Epithelial cell of prostate (primary cell): ENCODE measurements around the gene MYO9A.

ENCODE experiments used
- DNase-seq: peaks from one replicate; pipeline ENCODE4 v3.0.0-alpha.2; 2011; ENCODE audit warnings: low read depth, low spot score
- H3K27ac ChIP-seq: fragments of 450-650 bp; 2 replicates; pipeline ENCODE4 v1.5.1; 2017; ENCODE audit warnings: mild to moderate bottlenecking

Gene MYO9A

GRCh38 chr15:71974211-71974610 lies 143.7 kb downstream of the MYO9A start:
- peak overlapping the region; percentile 86 for H3K27ac ChIP-seq
- no peak for DNase-seq

DNA sequence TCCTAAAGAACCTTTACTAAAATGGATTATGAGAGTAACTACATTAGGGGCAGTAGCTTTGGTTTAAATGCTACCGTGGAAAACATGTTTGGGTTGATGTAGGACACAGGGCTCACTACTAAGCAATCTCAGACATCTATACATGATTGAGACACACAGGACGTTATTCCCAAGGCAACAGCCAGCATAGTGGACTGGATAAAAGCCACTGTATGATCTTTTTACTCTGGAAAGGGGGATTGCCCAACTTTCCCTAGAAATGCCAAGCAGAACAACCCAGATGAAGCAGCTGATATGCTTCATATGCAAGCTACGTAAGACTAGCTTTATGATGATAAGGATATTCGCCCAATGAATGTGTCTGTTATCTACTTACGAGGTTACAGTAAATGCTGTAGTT lies 144.6 kb downstream of the MYO9A start:
- H3K27ac ChIP-seq: no peak overlapping the region
- no peak for DNase-seq

GRCh38 chr15:71971905-71972304 lies 146.0 kb downstream of the MYO9A start:
- no peak for DNase-seq
- H3K27ac ChIP-seq: no peak overlapping the region

DNA sequence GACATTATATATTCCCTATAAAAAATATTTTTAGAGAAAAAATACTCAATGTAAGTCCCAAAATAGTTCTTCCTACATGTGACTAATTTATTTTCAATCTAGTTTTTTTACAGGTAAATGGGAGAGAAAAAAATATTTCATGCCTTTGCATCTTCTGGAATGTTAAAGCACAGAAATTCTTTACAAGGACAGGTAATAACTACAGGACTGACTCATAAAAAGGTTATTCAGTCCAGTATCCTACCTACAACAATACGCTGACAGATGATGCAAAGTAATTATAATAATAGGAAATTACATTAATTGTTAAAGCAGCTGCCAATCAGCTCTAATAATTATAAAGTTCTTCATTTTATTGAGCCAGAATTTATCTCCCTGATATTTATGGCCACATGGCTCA lies 147.5 kb downstream of the MYO9A start:
- H3K27ac ChIP-seq: peak overlapping the region; percentile 31
- DNase-seq: no peak

DNA sequence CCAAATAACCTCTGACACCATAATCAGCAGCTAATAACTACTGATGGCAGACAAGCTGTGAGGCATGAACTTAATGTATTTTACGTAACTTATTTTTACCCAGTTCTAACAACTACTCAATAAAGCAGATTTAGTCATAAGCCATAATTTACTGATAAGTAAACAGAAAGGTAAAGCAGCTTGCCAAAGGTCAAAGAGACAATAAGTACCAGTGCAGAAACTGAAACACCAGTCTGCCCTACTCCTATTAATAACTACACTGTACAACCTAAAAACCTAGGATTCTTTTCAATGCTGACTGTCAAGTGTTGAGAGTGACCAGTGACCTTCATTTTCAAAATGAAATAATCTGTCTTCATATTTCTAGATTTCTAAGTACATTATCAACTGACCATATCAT lies 155.4 kb downstream of the MYO9A start:
- DNase-seq: no peak
- no peak overlapping the region for H3K27ac ChIP-seq

DNA sequence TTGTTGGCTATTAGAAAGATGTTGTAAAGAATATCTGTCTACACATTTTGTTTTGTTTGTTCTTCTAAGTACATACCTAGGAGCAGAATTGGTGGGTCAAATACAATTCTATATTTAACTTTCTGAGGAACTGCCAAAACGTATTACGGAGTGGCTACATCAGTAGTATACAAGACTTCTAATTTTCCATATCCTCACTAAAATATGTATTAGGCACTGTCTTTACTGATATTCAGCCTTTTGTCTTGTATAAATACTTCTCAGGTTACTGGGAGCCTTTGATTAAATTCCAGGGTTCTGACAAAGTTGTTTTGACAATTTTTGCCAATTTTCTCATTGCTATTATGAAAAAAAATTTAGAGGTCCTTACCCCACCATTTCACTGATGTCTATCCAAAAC lies 160.9 kb downstream of the MYO9A start:
- DNase-seq: no peak
- H3K27ac ChIP-seq: no peak overlapping the region

GRCh38 chr15:71951134-71951533 lies 166.8 kb downstream of the MYO9A start:
- no peak for DNase-seq
- H3K27ac ChIP-seq: no peak overlapping the region

GRCh38 chr15:71945012-71945411 lies 172.9 kb downstream of the MYO9A start:
- no peak for DNase-seq

GRCh38 chr15:71943806-71944205 lies 174.1 kb downstream of the MYO9A start:
- no peak for DNase-seq
- H3K27ac ChIP-seq: no peak overlapping the region

More at GRCh38 chr15:71945012-71945411, 172.9 kb downstream of the MYO9A start:
- no peak overlapping the region for H3K27ac ChIP-seq

DNA sequence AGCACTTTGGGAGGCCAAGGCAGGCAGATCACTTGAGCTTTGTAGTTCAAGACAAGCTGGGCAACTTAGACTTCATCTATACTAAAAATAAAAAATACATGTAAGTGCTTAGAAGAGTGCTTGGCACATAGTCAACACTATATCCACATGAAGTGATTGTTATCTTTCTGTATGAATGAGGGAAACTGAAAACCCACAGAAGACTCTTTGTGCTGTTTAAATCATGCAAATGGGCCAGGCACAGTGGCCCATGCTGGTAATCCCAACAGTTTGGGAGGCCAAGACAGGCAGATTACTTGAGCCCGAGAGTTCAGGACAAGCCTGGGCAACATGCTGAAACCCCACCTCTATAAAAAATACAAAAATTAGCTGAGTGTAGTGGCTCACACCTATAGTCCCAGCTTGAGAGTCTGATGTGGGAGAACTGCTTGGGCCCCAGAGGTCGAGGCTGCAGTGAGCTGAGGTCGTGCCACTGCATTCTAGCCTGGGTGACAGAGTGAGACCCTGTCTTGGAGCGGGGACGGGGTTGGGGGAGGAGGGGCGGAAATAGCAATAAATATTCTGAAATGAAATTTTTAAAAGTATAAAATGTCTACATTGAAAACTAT lies 177.9 kb downstream of the MYO9A start:
- no peak overlapping the region for H3K27ac ChIP-seq
- no peak for DNase-seq

GRCh38 chr15:71937650-71938311 lies 180.2 kb downstream of the MYO9A start:
- H3K27ac ChIP-seq: no peak overlapping the region
- DNase-seq: no peak

DNA sequence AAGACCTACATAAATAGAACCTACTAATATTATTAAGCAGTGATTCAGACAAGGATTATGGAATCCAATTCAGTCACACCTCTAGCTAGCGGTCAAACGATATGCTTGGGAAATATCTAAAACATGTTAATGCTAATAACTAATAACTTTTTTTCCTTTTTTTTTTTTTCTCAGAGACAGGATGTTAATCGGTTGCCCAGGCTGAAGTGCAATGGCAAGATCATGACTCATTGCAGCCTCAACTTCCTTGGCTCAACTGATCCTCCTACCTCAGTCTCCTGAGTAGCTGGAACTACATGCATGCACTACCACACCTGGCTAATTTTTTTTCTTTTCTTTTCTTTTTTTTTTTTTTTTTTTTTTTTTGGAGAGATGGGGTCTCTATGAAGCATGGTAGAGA lies 183.5 kb downstream of the MYO9A start:
- no peak for DNase-seq
- no peak overlapping the region for H3K27ac ChIP-seq

DNA sequence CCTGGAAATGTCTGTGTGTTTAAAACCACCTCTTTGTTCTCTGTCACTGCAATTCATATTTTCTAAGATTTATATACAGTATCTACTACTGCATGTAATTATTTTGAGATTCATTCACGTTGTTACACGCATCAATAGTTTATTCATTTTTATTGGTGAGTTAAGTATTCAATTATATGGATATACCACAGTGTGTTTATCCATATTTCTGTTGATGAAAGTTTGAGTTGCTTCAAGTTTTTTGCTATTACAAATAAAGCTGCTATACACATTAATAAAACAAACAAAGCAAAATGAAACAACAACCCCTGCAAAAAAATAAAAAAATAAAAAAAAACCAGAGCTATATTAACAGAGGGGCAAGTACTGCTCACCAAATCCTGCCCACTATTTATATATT lies 185.3 kb downstream of the MYO9A start:
- H3K27ac ChIP-seq: no peak overlapping the region

DNA sequence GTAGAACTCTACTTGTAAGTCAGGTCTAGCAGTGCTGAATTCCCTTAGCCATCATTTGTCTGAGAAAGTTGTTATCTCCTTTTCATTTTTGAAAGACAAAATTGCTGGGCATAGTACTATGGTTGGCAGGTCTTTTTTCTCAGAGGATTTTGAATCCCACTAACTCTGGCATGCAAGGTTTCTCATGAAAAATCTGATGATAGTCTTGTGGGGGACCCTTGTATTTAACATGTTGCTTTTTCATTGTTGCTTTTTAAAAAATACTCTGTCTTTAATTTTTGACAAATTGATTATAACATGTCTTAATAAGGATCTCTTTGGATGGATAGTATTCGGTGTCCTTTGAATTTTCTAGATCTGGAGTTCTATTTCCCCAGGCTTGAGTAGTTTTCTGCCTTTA lies 186.7 kb downstream of the MYO9A start:
- DNase-seq: no peak
- no peak overlapping the region for H3K27ac ChIP-seq

More for the DNA sequence above, 185.3 kb downstream of the MYO9A start:
- no peak for DNase-seq

DNA sequence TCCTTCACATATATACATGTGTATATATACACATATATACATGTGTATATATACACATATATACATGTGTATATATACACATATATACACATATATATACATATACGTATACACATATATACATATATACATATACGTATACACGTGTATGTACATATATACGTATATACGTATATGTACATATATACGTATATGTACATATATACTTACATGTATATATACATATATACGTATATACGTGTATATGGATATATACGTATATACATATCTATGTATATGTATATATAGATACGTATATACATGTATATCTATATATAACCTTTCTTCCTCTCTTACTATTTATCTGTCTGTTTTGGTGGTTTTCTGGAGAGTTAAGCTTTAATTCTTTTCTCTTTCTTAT lies 192.8 kb downstream of the MYO9A start:
- DNase-seq: no peak
- no peak overlapping the region for H3K27ac ChIP-seq

GRCh38 chr15:71921191-71921590 lies 196.8 kb downstream of the MYO9A start:
- no peak overlapping the region for H3K27ac ChIP-seq
- DNase-seq: peak; percentile 57

- no peak for DNase-seq
- no peak overlapping the region for H3K27ac ChIP-seq
Measured at GRCh38 chr15:71920573-71920972, 197.4 kb downstream of the MYO9A start.

DNA sequence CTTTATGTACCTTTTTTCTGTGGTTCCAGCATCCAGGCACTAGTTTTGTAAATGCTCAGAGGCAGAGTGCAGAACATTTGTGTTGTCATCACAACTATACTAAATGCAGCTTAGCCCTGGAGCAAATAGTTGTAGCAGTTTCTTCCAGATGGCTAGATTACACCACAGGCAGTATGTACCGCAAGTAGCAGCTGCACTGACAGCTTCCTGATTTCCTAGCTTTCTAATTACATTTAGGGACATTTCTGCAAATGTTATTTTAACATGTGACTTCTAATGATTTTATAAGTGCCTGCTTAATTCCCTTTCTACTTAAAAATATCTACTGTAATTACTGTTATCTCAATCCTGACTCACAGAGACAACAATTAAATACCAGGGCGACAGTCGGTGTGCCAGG lies 201.1 kb downstream of the MYO9A start:
- H3K27ac ChIP-seq: no peak overlapping the region
- DNase-seq: no peak

DNA sequence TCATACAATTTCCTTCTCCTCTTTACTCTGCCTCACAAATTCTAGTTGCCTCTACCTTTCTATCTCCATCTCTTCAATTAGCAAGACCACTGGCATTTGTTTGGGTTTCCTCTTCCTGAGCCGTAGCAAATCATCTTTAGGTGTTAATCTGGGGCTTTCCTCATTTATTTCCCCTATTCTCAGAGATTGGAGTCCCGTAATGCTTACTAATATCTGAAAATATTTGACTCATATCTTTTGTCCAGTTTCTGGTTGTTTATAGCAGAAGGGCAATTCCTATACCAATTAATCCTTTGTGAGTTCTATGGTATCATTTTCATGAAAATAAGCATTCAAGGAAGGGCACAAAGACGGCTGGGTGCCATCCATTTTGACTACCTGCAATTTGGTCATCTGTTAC lies 203.9 kb downstream of the MYO9A start:
- no peak overlapping the region for H3K27ac ChIP-seq
- no peak for DNase-seq

- no peak overlapping the region for H3K27ac ChIP-seq
- no peak for DNase-seq
Measured at GRCh38 chr15:71899674-71900073, 218.3 kb downstream of the MYO9A start.

DNA sequence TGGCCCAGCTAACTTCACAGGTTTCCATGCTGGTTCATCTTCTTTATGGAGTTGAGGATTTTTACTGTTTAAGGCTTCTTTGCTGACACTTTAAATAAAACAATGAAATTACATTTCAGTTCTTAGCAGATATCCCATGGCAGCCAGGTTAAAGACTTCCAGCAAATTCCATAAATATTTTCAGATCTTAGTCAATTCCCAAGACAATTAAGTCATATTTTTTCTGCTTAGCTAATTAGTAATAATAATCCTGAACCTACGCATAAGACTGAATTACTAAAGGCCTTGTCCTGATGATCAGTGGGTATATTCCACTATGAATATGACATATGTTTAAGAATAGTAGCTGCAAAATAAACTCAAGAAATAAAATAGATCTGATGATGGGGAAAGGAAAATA lies 224.3 kb downstream of the MYO9A start:
- no peak overlapping the region for H3K27ac ChIP-seq
- DNase-seq: no peak

DNA sequence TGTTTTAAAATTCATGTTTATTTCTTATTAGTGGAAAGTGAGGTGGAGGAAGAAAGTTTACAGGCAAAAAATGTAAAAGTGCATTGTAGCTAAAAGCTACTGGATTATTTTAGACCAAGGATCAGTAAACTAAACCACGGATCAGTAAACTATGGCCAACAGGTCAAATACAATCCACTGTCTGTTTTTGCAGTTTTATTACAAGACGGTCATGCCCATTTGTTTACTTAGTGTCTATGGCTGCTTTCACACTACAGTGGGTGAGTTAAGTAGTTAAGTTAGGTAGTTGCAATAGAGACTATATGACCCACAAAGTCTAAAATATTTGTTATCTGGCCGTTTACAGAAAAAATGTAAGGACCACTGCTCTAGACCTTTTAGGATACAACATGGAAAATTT lies 225.6 kb downstream of the MYO9A start:
- no peak overlapping the region for H3K27ac ChIP-seq
- DNase-seq: no peak
